GM12873 (cell line): ENCODE measurements around the gene AHI1.

ENCODE experiments used
- TF ChIP-seq, protein P1 (sequence below): IDR thresholded peaks from 2 replicates; pipeline ENCODE4 v1.5.1; 2012; ENCODE audit warnings: low read depth, mild to moderate bottlenecking, moderate library complexity, low read length, control low read depth; ENCODE audit not compliant: insufficient read depth; ENCODE audit errors: missing control alignments

AHI1 gene

DNA sequence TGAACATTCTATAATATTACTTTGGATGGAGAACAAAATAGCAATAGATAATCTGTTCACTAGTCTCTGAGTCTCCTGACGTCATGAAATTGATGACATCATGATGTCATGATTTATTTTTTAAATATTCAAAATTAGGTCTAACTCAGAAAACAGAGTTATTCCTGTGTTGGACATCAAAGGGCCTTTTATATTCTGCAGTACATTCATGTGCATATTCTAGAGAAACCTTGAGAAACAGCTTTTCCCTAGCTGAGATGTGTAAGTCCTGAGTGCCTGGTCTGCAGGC is 263.1 kb downstream of the AHI1 start:
- TF ChIP-seq, protein P1, sequence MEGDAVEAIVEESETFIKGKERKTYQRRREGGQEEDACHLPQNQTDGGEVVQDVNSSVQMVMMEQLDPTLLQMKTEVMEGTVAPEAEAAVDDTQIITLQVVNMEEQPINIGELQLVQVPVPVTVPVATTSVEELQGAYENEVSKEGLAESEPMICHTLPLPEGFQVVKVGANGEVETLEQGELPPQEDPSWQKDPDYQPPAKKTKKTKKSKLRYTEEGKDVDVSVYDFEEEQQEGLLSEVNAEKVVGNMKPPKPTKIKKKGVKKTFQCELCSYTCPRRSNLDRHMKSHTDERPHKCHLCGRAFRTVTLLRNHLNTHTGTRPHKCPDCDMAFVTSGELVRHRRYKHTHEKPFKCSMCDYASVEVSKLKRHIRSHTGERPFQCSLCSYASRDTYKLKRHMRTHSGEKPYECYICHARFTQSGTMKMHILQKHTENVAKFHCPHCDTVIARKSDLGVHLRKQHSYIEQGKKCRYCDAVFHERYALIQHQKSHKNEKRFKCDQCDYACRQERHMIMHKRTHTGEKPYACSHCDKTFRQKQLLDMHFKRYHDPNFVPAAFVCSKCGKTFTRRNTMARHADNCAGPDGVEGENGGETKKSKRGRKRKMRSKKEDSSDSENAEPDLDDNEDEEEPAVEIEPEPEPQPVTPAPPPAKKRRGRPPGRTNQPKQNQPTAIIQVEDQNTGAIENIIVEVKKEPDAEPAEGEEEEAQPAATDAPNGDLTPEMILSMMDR, result no peak

DNA sequence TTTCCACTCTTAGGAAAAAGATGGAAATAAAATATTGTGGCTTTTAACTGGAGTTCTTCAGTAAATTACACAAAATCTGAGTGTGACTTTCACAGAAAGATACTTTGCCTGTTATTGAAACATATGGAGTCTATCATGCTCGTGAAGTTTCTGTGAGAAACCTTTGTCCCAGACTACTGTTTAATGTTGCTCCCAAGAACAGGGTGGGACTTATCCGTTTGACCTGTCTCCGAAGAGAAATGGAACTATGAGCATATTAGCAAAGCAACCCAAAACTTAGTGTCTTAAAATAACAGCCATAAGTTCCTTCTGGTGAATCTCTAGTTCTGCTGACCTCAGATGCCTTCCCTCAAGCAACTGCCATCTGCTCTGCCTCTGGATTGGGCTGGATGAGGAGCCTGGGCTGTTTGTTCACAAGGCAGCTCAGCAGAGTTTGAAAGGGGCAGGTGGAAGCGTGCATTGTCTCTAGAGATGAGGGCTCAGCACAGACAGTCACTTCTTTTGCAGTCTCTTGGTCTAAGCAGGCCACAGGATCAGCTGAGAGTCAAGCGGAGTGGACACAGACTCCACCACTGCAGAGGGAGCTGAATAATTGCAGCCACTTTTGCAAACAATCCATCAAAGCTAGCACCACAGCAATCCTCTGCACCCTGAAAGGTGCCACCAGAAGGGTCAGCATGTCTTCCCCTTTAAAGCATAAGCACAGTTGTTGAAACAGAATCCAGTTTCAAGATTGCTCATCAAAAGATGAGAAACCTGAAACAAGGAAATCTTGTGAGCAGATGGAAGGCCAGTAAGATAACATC is 263.7 kb downstream of the AHI1 start:
- TF ChIP-seq, protein P1, result no peak
